Esophagus muscularis mucosa (tissue), 4 donors: Measurements from ENCODE around the gene TGM6. TPM values are rescaled to one million over a fixed set of nuclear protein-coding genes. Genes with fewer than 3 reads are reported as not detected.

Source experiments
- DNase-seq: peaks from one replicate; pipeline ENCODE4 v3.0.0-alpha.2; 2017; ENCODE audit errors: extremely low spot score
- H3K27ac ChIP-seq, 4 donors: fragments of 200-600 bp; sonication (generic); replicated peaks in 1 of 4; 1 replicate in 3 of 4; 2 replicates in 1 of 4; pipeline ENCODE4 v1.5.1; 2016 to 2019; ENCODE audit warnings: mild to moderate bottlenecking in 1 of 4
- H3K27me3 ChIP-seq, 4 donors: fragments of 200-600 bp; sonication (generic); one replicate each; pipeline versions ENCODE4 v1.5.1 to v1.6.0; 2016 to 2019
- H3K36me3 ChIP-seq, 4 donors: fragments of 200-600 bp; sonication (generic); one replicate each; pipeline ENCODE4 v1.5.1; 2016 to 2019
- H3K4me1 ChIP-seq, 4 donors: fragments of 200-600 bp; sonication (generic); one replicate each; pipeline ENCODE4 v1.5.1; 2016 to 2019
- H3K4me3 ChIP-seq, 4 donors: fragments of 200-600 bp; sonication (generic); 1 replicate in 2 of 4; 2 replicates in 2 of 4; pipeline ENCODE4 v1.5.1; 2016 to 2019; ENCODE audit warnings: mild to moderate bottlenecking in 4 of 4, moderate library complexity in 1 of 4
- H3K9me3 ChIP-seq, 4 donors: fragments of 200-600 bp; sonication (generic); 1 replicate in 3 of 4; 2 replicates in 1 of 4; pipeline ENCODE4 v1.5.1; 2016 to 2019
- CTCF ChIP-seq, 3 experiments: fragments of 200-600 bp in 2 of 3; fragments of 450-650 bp in 1 of 3; sonication (generic) in 2 of 3; IDR thresholded peaks; one replicate each; pipeline ENCODE4 v1.5.1; 2017 to 2019; ENCODE audit warnings: antibody characterized with exemption in 3 of 3, mild to moderate bottlenecking in 2 of 3, moderate library complexity in 1 of 3
- EP300 ChIP-seq: sonication (generic); formaldehyde crosslinking; IDR thresholded peaks from one replicate; pipeline ENCODE4 v1.6.1; 2017; ENCODE audit warnings: antibody characterized with exemption
- POLR2A ChIP-seq: fragments of 450-650 bp; IDR thresholded peaks from one replicate; pipeline ENCODE4 v1.6.1; 2017; ENCODE audit warnings: antibody characterized with exemption, moderate library complexity, mild to moderate bottlenecking, low read depth
- POLR2AphosphoS5 ChIP-seq, 2 donors: sonication (generic); formaldehyde crosslinking; IDR thresholded peaks; one replicate each; pipeline ENCODE4 v1.6.1; 2017; ENCODE audit warnings: antibody characterized with exemption in 2 of 2
- WGBS: methylation state at CpG from one replicate; pipeline ENCODE4 v1.1.5; 2018; 5-methylcytosine and 5-hydroxymethylcytosine counted together
- intact Hi-C: fragments of 100-400 bp; cut with DNase I; formaldehyde crosslinking; loops from one replicate; pipeline ENCODE4 v1.15.1; 2023
- total RNA-seq, 4 donors: library from RNA; depleted of rRNA; stranded (reverse); fragments of >200 nt; gene quantifications; one replicate each; pipeline versions ENCODE4 v1.1.0 to v1.2.1, GENCODE V29; 2016

The TGM6 gene
- total RNA-seq, 4 donors from 2014 or later = not detected

- peaks cover 0 to 39% (median 0%) of the 10 kb centered on the region in 4 donors for H3K27me3 ChIP-seq
- no peaks in the 10 kb centered on the region for H3K36me3 ChIP-seq
- H3K4me1 ChIP-seq = no peaks in the 10 kb centered on the region
- DNase-seq = peak; percentile 64
- no peak overlapping the region for H3K4me3 ChIP-seq
- 81% methylated on average over 5 of the region's 5 CpGs for WGBS
- peaks cover 0 to 5% (median 0%) of the 10 kb centered on the region in 4 donors for H3K9me3 ChIP-seq
- H3K27ac ChIP-seq = no peak overlapping the region
- intact Hi-C loops = no loop called here
- TF ChIP-seq POLR2A (no peak), EP300 (no peak), POLR2AphosphoS5 (IDR thresholded peaks at IDR 0.05) (no peak)
Measured at GRCh38 chr20:2348336-2348735, 32.4 kb upstream of the TGM6 start.

- Histone ChIP-seq H3K4me3 (no peak overlapping the region), H3K9me3 (peaks cover 0 to 5% (median 0%) of the 10 kb centered on the region in 4 donors), H3K36me3 (no peaks in the 10 kb centered on the region), H3K27me3 (peaks cover 0 to 42% (median 0%) of the 10 kb centered on the region in 4 donors), H3K27ac (no peak overlapping the region), H3K4me1 (no peaks in the 10 kb centered on the region)
- 55% methylated on average over 4 of the region's 4 CpGs for WGBS
- TF ChIP-seq CTCF (IDR thresholded peaks at IDR 0.05) (no peak), POLR2A (no peak), EP300 (no peak), POLR2AphosphoS5 (IDR thresholded peaks at IDR 0.05) (no peak)
- intact Hi-C loops = no loop called here
- DNase-seq = peak; percentile 29
Measured at GRCh38 chr20:2349801-2350200, 30.9 kb upstream of the TGM6 start.

DNA sequence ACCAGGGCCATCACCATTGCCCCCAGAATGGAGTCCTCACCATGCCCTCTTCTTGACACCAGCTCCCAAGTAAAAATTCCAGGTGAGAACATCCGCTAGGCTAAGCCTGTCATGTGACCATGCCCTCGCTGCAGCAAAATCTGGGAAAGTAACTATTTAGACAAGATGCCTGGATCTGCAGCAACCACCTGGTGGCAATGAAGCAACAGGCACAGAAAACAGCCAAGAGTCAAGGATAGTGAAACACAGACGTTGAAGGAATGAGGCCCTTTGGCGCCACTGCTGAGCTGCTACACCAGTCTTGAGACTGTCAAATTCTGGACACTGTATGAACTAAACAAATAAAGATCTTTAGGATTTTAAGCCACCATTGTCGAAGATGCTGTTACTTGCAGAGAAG lies 30.1 kb upstream of the TGM6 start:
- peak; percentile 55 for DNase-seq
- no peak for TF ChIP-seq CTCF (IDR thresholded peaks at IDR 0.05)
- TF ChIP-seq POLR2AphosphoS5 (IDR thresholded peaks at IDR 0.05) = no peak
- TF ChIP-seq EP300 = no peak
- no peak for TF ChIP-seq POLR2A
- H3K36me3 ChIP-seq = no peaks in the 10 kb centered on the region
- peaks cover 0 to 5% (median 0%) of the 10 kb centered on the region in 4 donors for H3K9me3 ChIP-seq
- H3K4me3 ChIP-seq = no peak overlapping the region
- WGBS = 74% methylated on average over 4 of the region's 5 CpGs
- intact Hi-C loops = no loop called here
- H3K27ac ChIP-seq = no peak overlapping the region
- H3K27me3 ChIP-seq = peaks cover 0 to 42% (median 0%) of the 10 kb centered on the region in 4 donors
- no peaks in the 10 kb centered on the region for H3K4me1 ChIP-seq

DNA sequence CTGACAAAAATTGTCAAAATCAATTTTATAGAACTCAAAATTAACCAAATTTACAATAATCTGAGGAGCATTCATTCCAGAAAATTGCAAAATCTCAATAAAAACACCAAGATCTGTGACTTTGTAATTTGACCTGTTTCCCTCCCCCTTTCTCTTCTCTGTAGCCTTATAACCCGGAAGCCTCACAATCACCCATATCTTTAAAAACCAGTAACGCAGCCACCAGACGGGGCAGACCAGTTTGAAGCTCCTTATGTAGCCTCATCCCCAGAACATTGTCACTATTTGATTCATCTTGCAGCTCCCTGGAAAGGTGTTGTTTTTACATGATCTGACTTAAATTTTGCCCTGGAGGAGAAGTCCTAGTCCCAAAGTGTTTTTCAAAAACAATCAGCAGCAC lies 27.5 kb upstream of the TGM6 start:
- no peaks in the 10 kb centered on the region for H3K4me1 ChIP-seq
- peaks cover 0 to 22% (median 0%) of the 10 kb centered on the region in 4 donors for H3K27me3 ChIP-seq
- no peak for TF ChIP-seq EP300
- no peak for TF ChIP-seq CTCF (IDR thresholded peaks at IDR 0.05)
- TF ChIP-seq POLR2AphosphoS5 (IDR thresholded peaks at IDR 0.05) = no peak
- TF ChIP-seq POLR2A = no peak
- DNase-seq = peak; percentile 37
- H3K27ac ChIP-seq = no peak overlapping the region
- no peaks in the 10 kb centered on the region for H3K36me3 ChIP-seq
- intact Hi-C loops = no loop called here
- H3K9me3 ChIP-seq = no peaks in the 10 kb centered on the region
- no peak overlapping the region for H3K4me3 ChIP-seq
- WGBS = 63% methylated on average over 3 of the region's 3 CpGs

DNA sequence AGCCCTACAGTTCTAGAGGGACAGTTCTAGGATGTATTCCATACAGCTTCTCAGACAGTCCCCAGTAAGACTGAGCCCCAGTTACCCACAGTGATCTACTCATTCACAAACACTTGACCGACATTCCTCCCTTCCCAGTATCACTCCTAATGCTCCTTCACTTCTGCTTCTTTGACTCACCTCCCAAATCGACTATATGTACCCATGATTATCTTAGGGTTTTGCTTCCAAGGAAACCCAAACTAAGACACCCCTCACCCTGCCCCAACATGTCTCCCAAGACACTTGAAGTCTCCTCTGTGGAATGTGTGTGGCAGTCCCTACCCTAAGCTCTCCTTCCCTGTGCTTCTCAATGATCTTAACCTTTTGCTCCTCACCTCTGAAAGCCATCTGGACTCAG lies 23.6 kb upstream of the TGM6 start:
- peaks cover 0 to 19% (median 8%) of the 10 kb centered on the region in 4 donors for H3K9me3 ChIP-seq
- no peaks in the 10 kb centered on the region for H3K4me1 ChIP-seq
- no peak overlapping the region for H3K27ac ChIP-seq
- 67% methylated on average over 2 of the region's 2 CpGs for WGBS
- TF ChIP-seq EP300 (no peak), CTCF (IDR thresholded peaks at IDR 0.05) (no peak), POLR2A (no peak), POLR2AphosphoS5 (IDR thresholded peaks at IDR 0.05) (no peak)
- peaks cover 0 to 4% (median 0%) of the 10 kb centered on the region in 4 donors for H3K27me3 ChIP-seq
- no peaks in the 10 kb centered on the region for H3K36me3 ChIP-seq
- H3K4me3 ChIP-seq = no peak overlapping the region
- intact Hi-C loops = no loop called here
- DNase-seq = peak; percentile 77
